MM.1S (cell line): ENCODE measurements around the gene DNAJB11.

Source experiments
- DNase-seq: peaks from one replicate; pipeline ENCODE4 v3.0.0-alpha.2; 2015
- H2AFZ ChIP-seq: fragments of 300-600 bp; sonication (generic); 2 replicates; pipeline ENCODE4 v1.6.0; 2016; ENCODE audit warnings: antibody characterized with exemption, low read length
- H3F3A ChIP-seq: fragments of 300-600 bp; sonication (generic); 2 replicates; pipeline ENCODE4 v1.6.1; 2016; ENCODE audit warnings: mild to moderate bottlenecking, antibody characterized with exemption, low read length, moderate library complexity, mixed read lengths; ENCODE audit not compliant: insufficient read depth
- H3K27ac ChIP-seq: fragments of 300-600 bp; sonication (generic); 2 replicates; pipeline ENCODE4 v1.5.1; 2016; ENCODE audit warnings: mild to moderate bottlenecking, low read length
- H3K27me3 ChIP-seq: fragments of 300-600 bp; sonication (generic); replicated peaks from 2 replicates; pipeline ENCODE4 v1.6.0; 2016; ENCODE audit warnings: low read length; ENCODE audit not compliant: insufficient read depth
- H3K36me3 ChIP-seq: fragments of 300-600 bp; sonication (generic); replicated peaks from 2 replicates; pipeline ENCODE4 v1.6.1; 2016; ENCODE audit warnings: mild to moderate bottlenecking, low read length, mixed read lengths; ENCODE audit not compliant: insufficient read depth
- H3K4me1 ChIP-seq: fragments of 300-600 bp; sonication (generic); 2 replicates; pipeline ENCODE4 v1.6.1; 2016; ENCODE audit warnings: low read length, mixed read lengths
- H3K4me2 ChIP-seq: fragments of 300-600 bp; sonication (generic); 2 replicates; pipeline ENCODE4 v1.6.0; 2016; ENCODE audit warnings: low read depth, low read length
- H3K4me3 ChIP-seq: fragments of 300-600 bp; sonication (generic); 2 replicates; pipeline ENCODE4 v1.5.1; 2016; ENCODE audit warnings: low read length, mixed read lengths
- H3K79me2 ChIP-seq: fragments of 300-600 bp; sonication (generic); 2 replicates; pipeline ENCODE4 v1.6.1; 2016; ENCODE audit warnings: mixed run types, low read length, mixed read lengths
- H3K9ac ChIP-seq: fragments of 300-600 bp; sonication (generic); 2 replicates; pipeline ENCODE4 v1.6.1; 2016; ENCODE audit warnings: low read length, mixed read lengths
- H3K9me2 ChIP-seq: fragments of 300-600 bp; sonication (generic); replicated peaks from 2 replicates; pipeline ENCODE4 v1.6.1; 2016; ENCODE audit warnings: mild to moderate bottlenecking, low read length, mixed read lengths; ENCODE audit not compliant: insufficient read depth
- H3K9me3 ChIP-seq: fragments of 300-600 bp; sonication (generic); replicated peaks from 2 replicates; pipeline ENCODE4 v1.6.1; 2016; ENCODE audit warnings: mild to moderate bottlenecking, low read length, mixed read lengths; ENCODE audit not compliant: insufficient read depth
- H4K20me1 ChIP-seq: fragments of 300-600 bp; sonication (generic); 2 replicates; pipeline ENCODE4 v1.6.1; 2016; ENCODE audit warnings: mild to moderate bottlenecking, low read length, moderate library complexity, mixed read lengths; ENCODE audit not compliant: insufficient read depth
- CTCF ChIP-seq: fragments of 300-600 bp; sonication (generic); IDR thresholded peaks from 2 replicates; pipeline ENCODE4 v1.5.1; 2016; ENCODE audit warnings: antibody characterized with exemption, low read length, mixed read lengths
- EZH2 ChIP-seq: fragments of 300-600 bp; sonication (generic); optimal IDR thresholded peaks from 2 replicates; pipeline ENCODE3; 2017; ENCODE audit warnings: low read depth, mild to moderate bottlenecking, antibody characterized with exemption, low read length, mixed read lengths
- EZH2phosphoT487 ChIP-seq: fragments of 300-600 bp; sonication (generic); IDR thresholded peaks from 2 replicates; pipeline ENCODE4 v1.6.1; 2018; ENCODE audit warnings: antibody characterized with exemption, low read length

Gene DNAJB11

GRCh38 chr3:186620213-186621092, 49.9 kb downstream of the DNAJB11 start:
- Histone ChIP-seq H3K27me3 (peaks cover 8% of the 10 kb centered on the region), H3K4me2 (no peak overlapping the region), H3K9ac (no peak overlapping the region), H4K20me1 (no peaks in the 10 kb centered on the region), H3F3A (0 out of 2 replicates have a peak, but pooled peaks cover 9% of the 10 kb centered on the region), H3K9me3 (no peaks in the 10 kb centered on the region), H3K79me2 (no peaks in the 10 kb centered on the region), H3K27ac (no peak overlapping the region), H2AFZ (no peak overlapping the region), H3K4me1 (peaks cover 12% of the 10 kb centered on the region), H3K9me2 (no peaks in the 10 kb centered on the region), H3K4me3 (no peak overlapping the region), H3K36me3 (no peaks in the 10 kb centered on the region)
- TF ChIP-seq CTCF (no peak), EZH2 (no peak), EZH2phosphoT487 (no peak)
- DNase-seq: no peak

- Histone ChIP-seq H3K27ac (no peak overlapping the region), H3K36me3 (no peaks in the 10 kb centered on the region), H3K4me1 (peaks cover 5% of the 10 kb centered on the region), H3K79me2 (no peaks in the 10 kb centered on the region), H3K4me3 (no peak overlapping the region), H2AFZ (no peak overlapping the region), H3K9ac (no peak overlapping the region), H3F3A (no peaks in the 10 kb centered on the region), H3K9me2 (no peaks in the 10 kb centered on the region), H3K4me2 (no peak overlapping the region), H3K9me3 (no peaks in the 10 kb centered on the region), H4K20me1 (no peaks in the 10 kb centered on the region), H3K27me3 (peaks cover 8% of the 10 kb centered on the region)
- no peak for DNase-seq
- TF ChIP-seq CTCF (no peak), EZH2 (no peak), EZH2phosphoT487 (no peak)
Observed at GRCh38 chr3:186621894-186622650, 51.6 kb downstream of the DNAJB11 start.

GRCh38 chr3:186622651-186623310, 52.3 kb downstream of the DNAJB11 start:
- H3K9me3 ChIP-seq: no peaks in the 10 kb centered on the region
- H3K9me2 ChIP-seq: no peaks in the 10 kb centered on the region
- no peaks in the 10 kb centered on the region for H3K79me2 ChIP-seq
- no peaks in the 10 kb centered on the region for H3K36me3 ChIP-seq
- H4K20me1 ChIP-seq: no peaks in the 10 kb centered on the region
- H3K9ac ChIP-seq: no peak overlapping the region
- H3K27me3 ChIP-seq: peaks cover 3% of the 10 kb centered on the region; the same call in 1 of the 2 replicates
- H3K4me3 ChIP-seq: no peak overlapping the region
- H3K4me1 ChIP-seq: no peaks in the 10 kb centered on the region
- no peak overlapping the region for H2AFZ ChIP-seq
- H3F3A ChIP-seq: no peaks in the 10 kb centered on the region
- H3K4me2 ChIP-seq: no peak overlapping the region
- TF ChIP-seq EZH2phosphoT487: no peak
- TF ChIP-seq CTCF: no peak
- no peak for TF ChIP-seq EZH2
- H3K27ac ChIP-seq: no peak overlapping the region
- no peak for DNase-seq
